CD14-positive monocyte (primary cell): ENCODE data around the gene PWWP2B. TPM values are rescaled to one million over a fixed set of nuclear protein-coding genes. Genes with fewer than 3 reads are reported as not detected.

Experiments
- DNase-seq, 3 donors: peaks; one replicate each; pipeline ENCODE4 v3.0.0-alpha.2; 2011 to 2022
- H2AFZ ChIP-seq: 2 replicates; pipeline ENCODE4 v1.6.0; 2012; ENCODE audit warnings: mild to moderate bottlenecking, low read depth, low read length, inconsistent platforms; ENCODE audit not compliant: insufficient read depth, poor library complexity, severe bottlenecking
- H3K27ac ChIP-seq, 2 donors: 1 replicate in 1 of 2; 2 replicates in 1 of 2; pipeline ENCODE4 v1.5.1; 2012 to 2013; ENCODE audit warnings: low read length in 2 of 2, control low read depth in 1 of 2, inconsistent platforms in 1 of 2, low read depth in 1 of 2, mild to moderate bottlenecking in 1 of 2
- H3K27me3 ChIP-seq, 2 donors: one replicate each; pipeline versions ENCODE4 v1.6.0 to v1.6.1; 2011 to 2013; ENCODE audit warnings: low read length in 2 of 2; ENCODE audit not compliant: control insufficient read depth in 2 of 2, insufficient read depth in 2 of 2
- H3K36me3 ChIP-seq, 2 donors: replicated peaks in 1 of 2; 1 replicate in 1 of 2; 2 replicates in 1 of 2; pipeline versions ENCODE4 v1.5.1 to v1.6.1; 2012 to 2013; ENCODE audit warnings: low read length in 2 of 2, control low read depth in 1 of 2, inconsistent platforms in 1 of 2, mild to moderate bottlenecking in 1 of 2; ENCODE audit not compliant: insufficient read depth in 2 of 2, control insufficient read depth in 1 of 2
- H3K4me1 ChIP-seq, 2 donors: 1 replicate in 1 of 2; 2 replicates in 1 of 2; pipeline versions ENCODE4 v1.5.1 to v1.6.1; 2012 to 2013; ENCODE audit warnings: low read length in 2 of 2, control low read depth in 1 of 2, inconsistent platforms in 1 of 2, mild to moderate bottlenecking in 1 of 2, moderate library complexity in 1 of 2; ENCODE audit not compliant: insufficient read depth in 2 of 2, control insufficient read depth in 1 of 2
- H3K4me2 ChIP-seq: replicated peaks from 2 replicates; pipeline ENCODE3; 2012; ENCODE audit warnings: low read length, moderate library complexity, mild to moderate bottlenecking; ENCODE audit not compliant: poor library complexity, severe bottlenecking; ENCODE audit errors: extremely low read depth
- H3K4me3 ChIP-seq, 3 experiments: fragments of 200-600 bp in 1 of 3; sonication (generic) in 1 of 3; replicated peaks in 1 of 3; 1 replicate in 2 of 3; 2 replicates in 1 of 3; pipeline ENCODE4 v1.5.1; 2011 to 2013; ENCODE audit warnings: low read length in 3 of 3, mild to moderate bottlenecking in 3 of 3, control low read depth in 2 of 3, low read depth in 2 of 3, inconsistent platforms in 1 of 3, moderate library complexity in 1 of 3
- H3K79me2 ChIP-seq: 2 replicates; pipeline ENCODE4 v1.6.0; 2012; ENCODE audit warnings: mild to moderate bottlenecking, control low read depth, inconsistent platforms, low read length, moderate library complexity; ENCODE audit not compliant: insufficient read depth
- H3K9ac ChIP-seq: 2 replicates; pipeline ENCODE4 v1.6.0; 2017; ENCODE audit warnings: low read length, mild to moderate bottlenecking; ENCODE audit not compliant: insufficient read depth, poor library complexity, severe bottlenecking
- H3K9me3 ChIP-seq, 2 donors: replicated peaks in 1 of 2; 1 replicate in 1 of 2; 2 replicates in 1 of 2; pipeline versions ENCODE4 v1.5.1 to v1.6.1; 2012 to 2013; ENCODE audit warnings: low read length in 2 of 2, control low read depth in 1 of 2; ENCODE audit not compliant: control insufficient read depth in 1 of 2, insufficient read depth in 1 of 2
- H4K20me1 ChIP-seq: 2 replicates; pipeline ENCODE4 v1.6.0; 2012; ENCODE audit warnings: mild to moderate bottlenecking, low read length, control low read depth, moderate library complexity; ENCODE audit not compliant: insufficient read depth
- H3K27ac Mint-ChIP-seq, 7 donors: one replicate each; pipeline ENCODE4 v1.8.0; 2020; ENCODE audit warnings: mild to moderate bottlenecking in 7 of 7, mixed read lengths in 7 of 7, moderate library complexity in 6 of 7, inconsistent platforms in 2 of 7
- H3K27me3 Mint-ChIP-seq, 3 donors: one replicate each; pipeline ENCODE4 v1.8.0; 2021 to 2022; ENCODE audit warnings: low read depth in 3 of 3, mild to moderate bottlenecking in 3 of 3, mixed read lengths in 3 of 3, moderate library complexity in 3 of 3, inconsistent platforms in 1 of 3
- H3K36me3 Mint-ChIP-seq, 2 donors: one replicate each; pipeline ENCODE4 v1.8.0; 2020; ENCODE audit warnings: mixed read lengths in 2 of 2, inconsistent platforms in 1 of 2, mild to moderate bottlenecking in 1 of 2
- H3K4me1 Mint-ChIP-seq: one replicate; pipeline ENCODE4 v1.8.0; 2020; ENCODE audit warnings: mild to moderate bottlenecking, mixed read lengths
- H3K4me3 Mint-ChIP-seq, 2 donors: one replicate each; pipeline ENCODE4 v1.8.0; 2020; ENCODE audit warnings: mild to moderate bottlenecking in 2 of 2, mixed read lengths in 2 of 2, moderate library complexity in 1 of 2
- H3K9me3 Mint-ChIP-seq, 7 donors: one replicate each; pipeline ENCODE4 v1.8.0; 2020 to 2022; ENCODE audit warnings: mixed read lengths in 7 of 7, mild to moderate bottlenecking in 6 of 7, moderate library complexity in 6 of 7, inconsistent platforms in 2 of 7
- CTCF ChIP-seq: fragments of 200-600 bp; IDR thresholded peaks from one replicate; pipeline ENCODE4 v1.8.0; 2022; ENCODE audit warnings: antibody characterized with exemption, mild to moderate bottlenecking
- WGBS: methylation state at CpG from one replicate; pipeline ENCODE4 v1.1.5; 2013; ENCODE audit warnings: missing lambda C conversion rate; ENCODE audit not compliant: insufficient coverage; 5-methylcytosine and 5-hydroxymethylcytosine counted together
- intact Hi-C, 2 donors: fragments of 100-400 bp; cut with micrococcal nuclease; formaldehyde crosslinking; loops; one replicate each; pipeline versions ENCODE4 v1.15.0 to v1.15.1; 2023
- polyA plus RNA-seq, 3 donors: library from polyadenylated mRNA; depleted of rRNA in 1 of 3; unstranded in 2 of 3; stranded (reverse) in 1 of 3; fragments of 300-500 nt in 2 of 3; fragments of >200 nt in 1 of 3; fragmentation: Illumina TruSeq in 2 of 3; gene quantifications; 1 replicate in 2 of 3; 2 replicates in 1 of 3; pipeline ENCODE4 v1.2.3, GENCODE V29; 2012 to 2021

PWWP2B gene
- polyA plus RNA-seq, 3 donors = 2.4 to 6.9 (median 2.7) TPM

GRCh38 chr10:132387764-132388210 is 9.2 kb upstream of the PWWP2B start:
- intact Hi-C loops = loop anchor here (2.0 to 10.0 kb wide), 2 partner anchors 65 to 147 kb away; partner anchors contain the start of gene INPP5A (in 1 of the 2)
- Histone ChIP-seq H3K36me3 (no peaks in the 10 kb centered on the region), H4K20me1 (no peaks in the 10 kb centered on the region), H3K9ac (peak overlapping the region; percentile 40), H3K27me3 (peaks cover 0 to 6% of the 10 kb centered on the region in 2 donors), H3K4me3 (peak overlapping the region in 2 of 3 experiments; percentile 25 to 65), H2AFZ (peak overlapping the region; percentile 75), H3K79me2 (no peaks in the 10 kb centered on the region), H3K9me3 (no peaks in the 10 kb centered on the region), H3K4me1 (peaks cover 36 to 57% of the 10 kb centered on the region in 2 donors), H3K4me2 (peak overlapping the region; percentile 74), H3K27ac (peak overlapping the region; percentile 63 to 71)
- peak; percentile 52 for TF ChIP-seq CTCF
- peak overlapping the region; percentile 70 to 75 for H3K4me3 Mint-ChIP-seq
- H3K27ac Mint-ChIP-seq = peak overlapping the region; percentile 51 to 93 (median 84)
- H3K27me3 Mint-ChIP-seq = peaks cover 3 to 21% (median 5%) of the 10 kb centered on the region in 3 donors
- 0% methylated on average over 18 of the region's 26 CpGs for WGBS
- H3K9me3 Mint-ChIP-seq = peaks cover 0 to 7% (median 1%) of the 10 kb centered on the region in 7 donors
- peaks cover 46% of the 10 kb centered on the region for H3K4me1 Mint-ChIP-seq
- H3K36me3 Mint-ChIP-seq = no peaks in the 10 kb centered on the region
- DNase-seq = peak; percentile 61 to 71 (median 61)

- TF ChIP-seq CTCF = no peak
- Mint-ChIP-seq H3K27me3 (peaks cover 3 to 24% (median 7%) of the 10 kb centered on the region in 3 donors), H3K36me3 (peaks cover 0 to 2% of the 10 kb centered on the region in 2 donors), H3K4me1 (peaks cover 42% of the 10 kb centered on the region), H3K4me3 (peak overlapping the region in 1 of 2 donors; percentile 46), H3K27ac (no peak overlapping the region), H3K9me3 (peaks cover 0 to 7% (median 1%) of the 10 kb centered on the region in 7 donors)
- no peak overlapping the region for H2AFZ ChIP-seq
- no peak overlapping the region for H3K27ac ChIP-seq
- no peaks in the 10 kb centered on the region for H3K36me3 ChIP-seq
- peaks cover 32 to 57% of the 10 kb centered on the region in 2 donors for H3K4me1 ChIP-seq
- H3K79me2 ChIP-seq = no peaks in the 10 kb centered on the region
- H3K27me3 ChIP-seq = peaks cover 0 to 6% of the 10 kb centered on the region in 2 donors
- intact Hi-C loops = loop anchor here in 1 of 2 donors (2.0 to 10.0 kb wide), 2 partner anchors 64 to 146 kb away; partner anchors contain the start of gene INPP5A
- no peak overlapping the region for H3K4me3 ChIP-seq
- H3K4me2 ChIP-seq = no peak overlapping the region
- H4K20me1 ChIP-seq = no peaks in the 10 kb centered on the region
- 65% methylated on average over 22 of the region's 22 CpGs for WGBS
- no peak overlapping the region for H3K9ac ChIP-seq
- peak in 1 of 3 donors; percentile 46 for DNase-seq
- no peaks in the 10 kb centered on the region for H3K9me3 ChIP-seq
Observed at GRCh38 chr10:132388891-132389432, 8.0 kb upstream of the PWWP2B start.
